G401 (cell line): ENCODE data around the gene EPHA10. TPM values are rescaled to one million over a fixed set of nuclear protein-coding genes. Genes with fewer than 3 reads are reported as not detected.

Experiments used
- DNase-seq: peaks from one replicate; pipeline ENCODE4 v3.0.0-alpha.2; 2015; ENCODE audit warnings: low spot score
- in situ Hi-C: cut with HindIII; loops from 2 replicates; pipeline ENCODE4 v1.10.0; 2016; ENCODE audit warnings: low sequenced_read_pairs, mixed read lengths
- total RNA-seq: library from RNA; depleted of rRNA; stranded (reverse); fragments of >200 nt; shearing (Covaris generic); gene quantifications from 2 replicates; pipeline ENCODE4 v1.2.3, GENCODE V29; 2014; rRNA removed

The EPHA10 gene
- 0.17 and 0.49 TPM in 2 replicates for total RNA-seq

GRCh38 chr1:37764888-37765441 lies at the start of gene EPHA10:
EPHA10 (minus strand) TSS chr1:37765120; CDS start chr1:37765066, 54 bp downstream.
- peak; percentile 29 for DNase-seq
- in situ Hi-C loops = no loop called here

- in situ Hi-C loops = no loop called here
- DNase-seq = no peak
These were observed 49.3 kb upstream of the EPHA10 start for GRCh38 chr1:37814252-37814651.

- in situ Hi-C loops = no loop called here
- no peak for DNase-seq
These were observed 48.7 kb upstream of the EPHA10 start for GRCh38 chr1:37813529-37814145.

- in situ Hi-C loops = no loop called here
- peak; percentile 79 for DNase-seq
These were observed 46.2 kb upstream of the EPHA10 start for GRCh38 chr1:37811027-37811655.

- DNase-seq = no peak
- in situ Hi-C loops = no loop called here
These were observed 45.0 kb upstream of the EPHA10 start for GRCh38 chr1:37809942-37810341.

- in situ Hi-C loops = no loop called here
- peak; percentile 66 for DNase-seq
These were observed 43.7 kb upstream of the EPHA10 start for GRCh38 chr1:37808369-37809319.

GRCh38 chr1:37807555-37808368 lies 42.8 kb upstream of the EPHA10 start, which contains the start of the genes C1orf122 and YRDC:
C1orf122 (plus strand) TSS chr1:37807790; CDS start chr1:37808405, 615 bp downstream.
YRDC (minus strand) TSS chr1:37808208; CDS start chr1:37808180, 28 bp downstream.
- peak; percentile 92 for DNase-seq
- in situ Hi-C loops = no loop called here

- in situ Hi-C loops = no loop called here
- no peak for DNase-seq
These were observed 42.3 kb upstream of the EPHA10 start for GRCh38 chr1:37807220-37807554.

GRCh38 chr1:37802439-37802838 lies 37.5 kb upstream of the EPHA10 start:
- in situ Hi-C loops = no loop called here
- DNase-seq = no peak

- in situ Hi-C loops = no loop called here
These were observed 32.9 kb upstream of the EPHA10 start for GRCh38 chr1:37797750-37798345.

GRCh38 chr1:37795340-37796125 lies 30.6 kb upstream of the EPHA10 start:
- no peak for DNase-seq
- in situ Hi-C loops = no loop called here

More at GRCh38 chr1:37797750-37798345, 32.9 kb upstream of the EPHA10 start:
- no peak for DNase-seq

- peak; percentile 31 for DNase-seq
- in situ Hi-C loops = no loop called here
These were observed 29.7 kb upstream of the EPHA10 start for GRCh38 chr1:37794372-37795339.

GRCh38 chr1:37793773-37794371 lies 29.0 kb upstream of the EPHA10 start, which contains the start of gene MANEAL:
MANEAL (plus strand) TSS chr1:37793847; CDS start chr1:37794183, 336 bp downstream.
- peak; percentile 65 for DNase-seq
- in situ Hi-C loops = no loop called here

GRCh38 chr1:37792943-37793686 lies 28.2 kb upstream of the EPHA10 start:
- in situ Hi-C loops = no loop called here
- no peak for DNase-seq

GRCh38 chr1:37782491-37782890 lies 17.6 kb upstream of the EPHA10 start:
- DNase-seq = no peak
- in situ Hi-C loops = no loop called here
